Measurements from ENCODE around the gene BRD8. TPM values are rescaled to one million over a fixed set of nuclear protein-coding genes. Genes with fewer than 3 reads are reported as not detected.

BRD8 gene
- total and polyA plus RNA-seq, 2 donors (not counting 3 experiments of a cell fraction or from before 2014, with no cell fraction given): 38.2 to 73.7 TPM

- Histone ChIP-seq H4K20me1 (replicated peaks; ENCODE audit: control insufficient read depth, extremely low read depth, insufficient read depth, low read length) (no peaks in the 10 kb centered on the region), H3K4me1 (ENCODE audit: control insufficient read depth, extremely low read depth, insufficient read depth, low read length) (no peaks in the 10 kb centered on the region), H3K27ac (ENCODE audit: insufficient read depth, low read depth, low read length) (no peak overlapping the region), H3K79me2 (ENCODE audit: control insufficient read depth, insufficient read depth, low read length) (no peaks in the 10 kb centered on the region), H3K9me3 (replicated peaks; ENCODE audit: control insufficient read depth, insufficient read depth, low read length) (no peaks in the 10 kb centered on the region), H3K9ac (replicated peaks; ENCODE audit: extremely low read depth, insufficient read depth, low read length) (no peak overlapping the region), H3K27me3 (ENCODE audit: control insufficient read depth in 2 of 2, insufficient read depth in 2 of 2, low read length in 2 of 2) (peaks cover 18 to 40% of the 10 kb centered on the region in 2 experiments), H3K9me1 (replicated peaks; ENCODE audit: control insufficient read depth, extremely low read depth, insufficient read depth, low read length) (no peaks in the 10 kb centered on the region), H2AFZ (ENCODE audit: low read depth, low read length) (no peak overlapping the region), H3K4me3 (replicated peaks in 1 of 3; ENCODE audit: insufficient read depth in 1 of 3, low read depth in 1 of 3, low read length in 3 of 3) (no peak overlapping the region), H3K36me3 (ENCODE audit: control insufficient read depth in 2 of 2, extremely low read depth in 1 of 2, insufficient read depth in 2 of 2, low read length in 2 of 2) (no peaks in the 10 kb centered on the region), H3K4me2 (ENCODE audit: insufficient read depth, low read length) (no peak overlapping the region)
- FAIRE-seq (no peak), DNase-seq (ENCODE audit: low read depth, low spot score) (no peak)
- intact Hi-C loops (cut with micrococcal nuclease) (no loop called here), dilution Hi-C loops (cut with MboI; ENCODE audit: extremely low pct_ligation_motif_present, low sequenced_read_pairs) (no loop called here)
- ChIA-PET POLR2A (interaction anchor here (0.7 kb wide), 1 partner anchor 29 kb away, joined by 7 read pairs; no protein-coding TSS in a partner anchor), CTCF (no interaction called here)
- TF ChIP-seq POLR2A (IDR thresholded peaks at IDR 0.05; ENCODE audit: low read depth, low read length): no peak
- TF ChIP-seq EZH2 (IDR thresholded peaks at IDR 0.05; ENCODE audit: borderline replicate concordance, low read depth, low read length, severe bottlenecking): no peak
- TF ChIP-seq FOS (IDR thresholded peaks at IDR 0.05; ENCODE audit: borderline replicate concordance, insufficient read depth, low read length): no peak
- BruUV-seq (replicated peaks): no TSS peak
Measured at GRCh38 chr5:138095100-138095907, 83.1 kb downstream of the BRD8 start.

GRCh38 chr5:138093036-138093435, 85.4 kb downstream of the BRD8 start:
- TF ChIP-seq MAX (IDR thresholded peaks at IDR 0.05; ENCODE audit: insufficient read depth, insufficient read length) (no peak), POLR2A (IDR thresholded peaks at IDR 0.05; ENCODE audit: low read depth, low read length) (no peak), CTCF (IDR thresholded peaks at IDR 0.05; ENCODE audit: extremely low read depth in 1 of 2, insufficient read depth in 1 of 2, low read depth in 1 of 2, low read length in 2 of 2) (no peak), MYC (IDR thresholded peaks at IDR 0.05; ENCODE audit: low read depth, low read length) (no peak), JUN (IDR thresholded peaks at IDR 0.05; ENCODE audit: borderline replicate concordance, insufficient read depth, insufficient read length, low read depth) (no peak), POLR2AphosphoS5 (IDR thresholded peaks at IDR 0.05; ENCODE audit: insufficient read depth, low read depth, low read length) (no peak), EZH2 (IDR thresholded peaks at IDR 0.05; ENCODE audit: borderline replicate concordance, low read depth, low read length, severe bottlenecking) (no peak), FOS (IDR thresholded peaks at IDR 0.05; ENCODE audit: borderline replicate concordance, insufficient read depth, low read length) (no peak), GATA2 (IDR thresholded peaks at IDR 0.05; ENCODE audit: insufficient read depth, insufficient read length, low read depth, low read length) (no peak)
- H3K27ac ChIP-seq (ENCODE audit: insufficient read depth, low read depth, low read length): no peak overlapping the region
- peaks cover 20 to 42% of the 10 kb centered on the region in 2 experiments for H3K27me3 ChIP-seq (ENCODE audit: control insufficient read depth in 2 of 2, insufficient read depth in 2 of 2, low read length in 2 of 2)
- intact Hi-C loops (cut with micrococcal nuclease) (no loop called here), dilution Hi-C loops (cut with MboI; ENCODE audit: extremely low pct_ligation_motif_present, low sequenced_read_pairs) (no loop called here)
- DNase-seq (ENCODE audit: low read depth, low spot score): no peak
- H3K9me3 ChIP-seq (replicated peaks; ENCODE audit: control insufficient read depth, insufficient read depth, low read length): no peaks in the 10 kb centered on the region
- no peaks in the 10 kb centered on the region for H3K36me3 ChIP-seq (ENCODE audit: control insufficient read depth in 2 of 2, extremely low read depth in 1 of 2, insufficient read depth in 2 of 2, low read length in 2 of 2)
- no peak for FAIRE-seq
- CTCF ChIA-PET: no interaction called here
- BruUV-seq (replicated peaks): no TSS peak
- no peaks in the 10 kb centered on the region for H3K9me1 ChIP-seq (replicated peaks; ENCODE audit: control insufficient read depth, extremely low read depth, insufficient read depth, low read length)
- H3K4me2 ChIP-seq (ENCODE audit: insufficient read depth, low read length): no peak overlapping the region
- no peak overlapping the region for H2AFZ ChIP-seq (ENCODE audit: low read depth, low read length)
- POLR2A ChIA-PET: no interaction called here
- H3K4me1 ChIP-seq (ENCODE audit: control insufficient read depth, extremely low read depth, insufficient read depth, low read length): no peaks in the 10 kb centered on the region
- no peaks in the 10 kb centered on the region for H4K20me1 ChIP-seq (replicated peaks; ENCODE audit: control insufficient read depth, extremely low read depth, insufficient read depth, low read length)
- H3K9ac ChIP-seq (replicated peaks; ENCODE audit: extremely low read depth, insufficient read depth, low read length): no peak overlapping the region
- H3K79me2 ChIP-seq (ENCODE audit: control insufficient read depth, insufficient read depth, low read length): no peaks in the 10 kb centered on the region
- H3K4me3 ChIP-seq (replicated peaks in 1 of 3; ENCODE audit: insufficient read depth in 1 of 3, low read depth in 1 of 3, low read length in 3 of 3): no peak overlapping the region

All from endothelial cell of umbilical vein (primary cell).